G401 (cell line): ENCODE measurements around the gene LCNL1. TPM values are rescaled to one million over a fixed set of nuclear protein-coding genes. Genes with fewer than 3 reads are reported as not detected.

ENCODE experiments used
- DNase-seq: peaks from one replicate; pipeline ENCODE4 v3.0.0-alpha.2; 2015; ENCODE audit warnings: low spot score
- in situ Hi-C: cut with HindIII; loops from 2 replicates; pipeline ENCODE4 v1.10.0; 2016; ENCODE audit warnings: low sequenced_read_pairs, mixed read lengths
- total RNA-seq: library from RNA; depleted of rRNA; stranded (reverse); fragments of >200 nt; shearing (Covaris generic); gene quantifications from 2 replicates; pipeline ENCODE4 v1.2.3, GENCODE V29; 2014

Gene LCNL1
- total RNA-seq, 1 experiment from 2014 or later: not detected

- DNase-seq: no peak
- in situ Hi-C loops: no loop called here
These were observed 992 bp downstream of the LCNL1 start for GRCh38 chr9:136983656-136984314.

GRCh38 chr9:136984464-136985026, 1.8 kb downstream of the LCNL1 start:
- no peak for DNase-seq
- in situ Hi-C loops: no loop called here

GRCh38 chr9:136985027-136985602, 2.3 kb downstream of the LCNL1 start:
- DNase-seq: no peak
- in situ Hi-C loops: no loop called here

- in situ Hi-C loops: no loop called here
- DNase-seq: no peak
These were observed 3.1 kb downstream of the LCNL1 start for GRCh38 chr9:136985853-136986252.

GRCh38 chr9:136988872-136989271, 6.1 kb downstream of the LCNL1 start:
- no peak for DNase-seq
- in situ Hi-C loops: no loop called here

- in situ Hi-C loops: no loop called here
- no peak for DNase-seq
These were observed 7.6 kb downstream of the LCNL1 start for GRCh38 chr9:136990242-136990911.

- peak; percentile 91 for DNase-seq
- in situ Hi-C loops: no loop called here
These were observed 9.4 kb downstream of the LCNL1 start, which contains the start of gene PAXX for GRCh38 chr9:136991993-136992818. PAXX (plus strand) TSS chr9:136992422; CDS start chr9:136992444, 22 bp downstream.

GRCh38 chr9:136992819-136993369, 10.1 kb downstream of the LCNL1 start:
- DNase-seq: no peak
- in situ Hi-C loops: no loop called here

- no peak for DNase-seq
- in situ Hi-C loops: no loop called here
These were observed 11.5 kb downstream of the LCNL1 start for GRCh38 chr9:136994180-136994887.

GRCh38 chr9:136994888-136995230, 12.1 kb downstream of the LCNL1 start:
- no peak for DNase-seq
- in situ Hi-C loops: no loop called here

- in situ Hi-C loops: no loop called here
- no peak for DNase-seq
These were observed 12.6 kb downstream of the LCNL1 start for GRCh38 chr9:136995362-136995761.

GRCh38 chr9:136995772-136996311, 13.0 kb downstream of the LCNL1 start:
- peak; percentile 32 for DNase-seq
- in situ Hi-C loops: no loop called here

- DNase-seq: no peak
- in situ Hi-C loops: no loop called here
These were observed 13.8 kb downstream of the LCNL1 start, which contains the start of gene CLIC3 for GRCh38 chr9:136996361-136997292. CLIC3 (minus strand) TSS chr9:136996568; CDS start chr9:136996543, 25 bp downstream.

GRCh38 chr9:136997371-136997770, 14.6 kb downstream of the LCNL1 start:
- no peak for DNase-seq
- in situ Hi-C loops: no loop called here

- in situ Hi-C loops: no loop called here
- no peak for DNase-seq
These were observed 15.0 kb downstream of the LCNL1 start for GRCh38 chr9:136997830-136998234.

GRCh38 chr9:137000177-137000930, 17.6 kb downstream of the LCNL1 start:
- in situ Hi-C loops: no loop called here
- no peak for DNase-seq
